HG02763 (cell line): ENCODE results near the gene PKN2.

Experiments
- ATAC-seq: cut with Tn5 transposase; IDR thresholded peaks from one replicate; pipeline ENCODE4 v1.9.1; 2021; ENCODE audit warnings: mild to moderate bottlenecking, moderate library complexity; ENCODE audit not compliant: unreplicated experiment

PKN2 gene

GRCh38 chr1:88683541-88684481 lies at the start of gene PKN2:
PKN2 (plus strand) TSS chr1:88684273; CDS start chr1:88684581, 308 bp downstream.
- ATAC-seq, result peak; percentile 90

- no peak for ATAC-seq
Measured at GRCh38 chr1:88634538-88634937, 49.5 kb upstream of the PKN2 start.

DNA sequence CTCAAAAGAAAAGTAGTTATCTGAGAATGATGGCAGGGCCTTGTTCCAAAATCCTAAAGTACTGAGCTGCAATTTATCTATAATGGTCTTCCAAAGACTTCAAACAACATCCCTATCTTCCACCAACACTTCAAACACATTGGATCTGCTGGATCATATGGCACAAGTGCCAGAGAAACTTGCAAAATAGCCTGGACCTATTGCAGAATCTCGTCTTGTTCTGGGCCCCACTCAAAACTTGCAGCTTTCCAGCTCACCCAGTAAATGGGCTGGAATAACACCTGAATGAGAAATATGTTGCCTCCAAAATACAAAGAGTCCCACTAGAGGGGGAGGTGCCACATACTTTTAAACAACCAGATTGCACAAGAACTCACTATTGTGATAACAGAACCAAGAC lies 44.0 kb upstream of the PKN2 start:
- no peak for ATAC-seq

GRCh38 chr1:88645886-88646285 lies 38.2 kb upstream of the PKN2 start:
- ATAC-seq, result no peak

GRCh38 chr1:88646476-88647248 lies 37.4 kb upstream of the PKN2 start:
- ATAC-seq, result no peak

DNA sequence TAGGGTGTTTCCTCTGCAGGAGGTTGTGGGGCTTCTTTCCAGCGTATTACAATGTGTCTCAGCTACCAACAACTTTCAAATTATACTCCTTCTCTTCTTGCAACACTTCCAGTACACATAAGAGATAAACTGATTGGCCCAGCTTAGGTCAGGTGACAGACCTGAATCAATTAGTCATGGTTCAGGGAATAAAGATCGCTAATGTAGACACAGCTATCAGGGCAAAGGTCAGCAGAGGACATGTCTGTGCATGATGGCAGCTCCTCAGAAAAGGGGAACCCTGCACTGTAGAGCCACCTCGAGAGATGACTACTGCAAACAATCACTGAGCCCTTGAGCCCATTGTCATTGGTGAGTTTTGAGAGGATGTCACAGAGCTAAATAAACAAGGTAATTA lies 36.8 kb upstream of the PKN2 start:
- ATAC-seq, result no peak

- ATAC-seq, result no peak
Measured at GRCh38 chr1:88647749-88648415, 36.2 kb upstream of the PKN2 start.

GRCh38 chr1:88648706-88649105 lies 35.4 kb upstream of the PKN2 start:
- no peak for ATAC-seq

GRCh38 chr1:88649932-88650331 lies 34.1 kb upstream of the PKN2 start:
- ATAC-seq, result no peak

GRCh38 chr1:88650676-88651418 lies 33.2 kb upstream of the PKN2 start:
- ATAC-seq, result no peak

DNA sequence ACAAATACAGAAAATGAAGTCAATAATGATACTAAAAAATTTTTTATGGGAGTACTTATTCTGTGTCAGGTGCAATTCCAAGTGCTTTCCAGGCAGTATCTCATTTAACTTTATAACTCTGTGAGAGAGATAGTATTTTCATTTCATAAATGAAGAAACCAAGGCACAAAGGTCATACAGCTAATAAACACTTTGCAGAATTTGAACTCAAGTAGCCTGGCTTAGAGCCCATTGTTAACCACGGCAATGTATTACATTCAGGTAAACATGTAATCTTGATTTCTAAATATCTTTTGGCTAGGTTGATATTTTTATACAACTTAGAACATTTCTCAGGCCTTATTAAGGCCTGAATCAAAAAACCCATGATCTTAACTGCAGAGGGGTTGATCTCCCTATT lies 28.9 kb upstream of the PKN2 start:
- no peak for ATAC-seq

DNA sequence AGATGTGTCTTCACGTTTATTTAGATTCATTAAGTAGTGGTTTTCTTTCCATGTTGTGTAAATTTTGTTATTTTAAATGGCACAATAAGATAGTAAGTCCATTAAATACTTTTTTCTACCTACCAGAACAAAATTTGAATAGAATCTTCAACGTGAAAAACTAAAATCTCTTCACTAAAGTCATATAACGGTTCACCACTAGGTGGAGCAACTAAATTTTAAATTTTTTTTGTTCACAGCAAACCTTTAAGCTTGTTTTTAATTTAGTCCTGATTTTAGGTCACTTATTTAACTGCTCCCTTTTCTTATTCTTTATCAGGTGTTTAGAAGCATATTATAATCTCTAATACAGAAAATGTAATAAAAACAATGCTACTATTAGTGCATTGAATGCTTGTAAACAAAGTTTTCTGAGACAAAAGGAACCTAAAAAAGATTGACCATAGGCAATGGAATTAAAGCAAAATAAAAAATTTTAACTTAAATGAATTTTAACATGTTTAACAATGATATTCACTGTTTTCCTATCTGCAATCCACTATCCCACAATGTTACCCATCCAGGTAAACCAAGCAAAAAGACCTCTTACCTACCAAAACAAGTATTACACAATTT lies 28.3 kb upstream of the PKN2 start:
- no peak for ATAC-seq

DNA sequence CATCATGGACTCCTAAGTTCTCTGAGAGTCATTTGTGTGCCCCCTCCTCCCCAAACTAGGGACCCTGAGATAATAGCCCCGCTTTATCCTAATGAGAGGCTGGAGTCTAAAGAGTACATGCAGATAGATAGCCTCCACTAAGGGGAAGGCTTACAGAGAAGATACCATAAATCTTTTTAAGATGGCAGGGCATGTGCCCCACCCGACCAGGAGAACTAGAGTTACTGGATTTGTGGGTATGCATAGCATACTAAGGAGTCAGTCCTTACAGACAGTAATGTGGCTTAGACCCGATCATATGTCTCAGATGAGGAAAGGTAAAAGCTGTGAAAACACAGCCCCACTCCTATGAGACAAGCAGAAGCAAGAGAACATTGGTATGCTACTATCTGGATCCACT lies 25.7 kb upstream of the PKN2 start:
- ATAC-seq, result no peak

- ATAC-seq, result no peak
Measured at GRCh38 chr1:88659552-88659951, 24.5 kb upstream of the PKN2 start.

DNA sequence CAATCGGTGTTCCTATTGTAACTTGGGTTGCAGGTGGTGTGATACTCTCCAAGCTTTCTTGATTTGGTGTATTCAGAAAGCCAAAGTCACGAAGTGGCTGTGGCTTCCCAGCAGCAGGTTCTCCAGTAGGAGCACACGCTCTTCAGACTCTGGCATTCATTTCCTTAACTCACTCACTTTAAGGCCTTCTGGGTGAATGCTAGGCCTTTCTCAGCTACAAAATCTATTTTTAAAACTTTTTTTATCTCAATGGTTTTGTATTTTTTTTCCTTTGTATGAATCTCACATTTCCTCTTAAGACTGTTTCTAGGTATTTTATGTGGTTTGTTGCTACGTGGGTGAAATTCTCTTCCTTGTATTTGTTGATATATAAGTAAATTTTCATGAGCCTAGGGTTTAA lies 22.9 kb upstream of the PKN2 start:
- no peak for ATAC-seq

DNA sequence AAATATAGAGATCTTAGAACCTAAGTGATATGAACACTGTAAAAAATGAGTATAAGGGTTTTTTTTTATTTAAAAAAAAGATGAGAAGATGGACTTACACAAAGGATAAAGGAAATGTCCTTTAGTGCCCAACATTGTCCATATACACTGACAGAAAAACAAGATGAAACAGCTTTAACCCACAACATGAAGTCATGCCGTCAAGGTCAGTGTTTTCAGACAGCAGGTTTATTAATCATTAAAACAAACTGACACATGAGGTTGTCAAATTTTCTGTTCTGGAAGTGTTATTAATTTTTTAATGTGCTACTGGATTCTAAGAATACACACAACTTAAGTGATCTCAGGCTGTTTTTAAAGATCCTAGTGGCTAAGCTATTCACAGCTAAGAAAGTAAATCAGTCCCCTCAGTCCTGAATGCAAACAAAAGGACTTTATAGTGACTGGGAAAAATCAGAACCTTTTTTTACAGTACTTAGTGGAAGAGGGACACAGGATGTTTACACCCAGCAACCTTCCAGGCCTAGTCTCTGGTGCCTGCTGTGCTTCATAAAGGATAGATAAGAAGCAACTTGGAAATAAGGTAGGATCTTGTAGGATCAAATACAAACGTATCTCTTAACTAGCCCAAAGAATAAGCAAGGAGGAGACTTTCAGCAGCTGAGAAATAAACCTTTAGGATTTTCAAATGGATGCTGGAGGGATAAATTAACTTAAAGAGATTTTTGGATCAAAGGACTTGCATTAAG lies 21.9 kb upstream of the PKN2 start:
- no peak for ATAC-seq

- ATAC-seq, result no peak
Measured at GRCh38 chr1:88662723-88663122, 21.4 kb upstream of the PKN2 start.

DNA sequence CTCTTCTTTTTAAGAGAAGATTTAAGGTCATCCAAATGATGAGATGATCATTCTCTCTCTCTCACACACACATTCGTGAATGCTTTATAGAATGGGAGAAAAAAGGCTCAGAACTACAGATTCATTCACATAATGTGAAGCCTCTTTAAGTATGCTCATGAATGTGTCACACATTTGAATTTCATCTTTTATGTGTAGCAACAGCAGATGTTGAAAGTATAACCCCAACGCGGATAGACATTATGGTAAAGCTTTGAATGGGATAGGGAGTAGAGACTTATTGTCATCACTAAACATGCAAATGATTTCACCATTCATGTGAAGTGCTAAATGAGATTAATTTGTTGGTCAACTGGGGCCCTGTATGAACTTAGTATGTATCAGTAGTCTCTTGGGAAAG lies 15.7 kb upstream of the PKN2 start:
- ATAC-seq, result no peak

DNA sequence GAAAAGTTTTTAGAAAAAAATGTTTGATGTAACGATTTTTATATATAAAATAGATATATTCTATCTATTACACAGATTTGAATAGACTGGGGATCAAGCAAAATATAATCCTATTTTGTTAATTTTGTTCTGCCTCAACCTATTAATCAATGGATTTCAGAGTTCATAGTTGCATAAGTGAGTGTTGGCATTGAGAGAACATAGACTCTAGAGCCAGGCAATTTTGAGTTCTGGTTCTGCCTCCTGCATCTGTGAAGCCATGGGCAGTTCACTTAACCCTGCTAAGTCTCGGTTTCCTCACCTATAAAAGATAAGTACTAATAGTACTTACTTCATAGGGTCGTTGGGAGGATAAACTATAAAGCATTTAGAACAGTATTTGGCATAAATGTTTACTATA lies 13.6 kb upstream of the PKN2 start:
- no peak for ATAC-seq

GRCh38 chr1:88673446-88673845 lies 10.6 kb upstream of the PKN2 start:
- ATAC-seq, result no peak
